ENCODE measurements around the gene MYH7.
"Not testable (repeated sequence)": the region's sequence is repeated elsewhere in the genome, so short reads cannot be mapped to it uniquely, and the experiment has no call there.

MYH7 gene

GRCh38 chr14:23386266-23386657, 49.2 kb downstream of the MYH7 start:
- not testable (repeated sequence) for DNase-seq (ENCODE audit: low read depth in 3 of 3)

GRCh38 chr14:23385642-23386265, 49.7 kb downstream of the MYH7 start:
- DNase-seq (ENCODE audit: low read depth in 3 of 3) = no peak

- no peak for DNase-seq (ENCODE audit: low read depth in 3 of 3)
Measured at GRCh38 chr14:23385244-23385641, 50.2 kb downstream of the MYH7 start.

GRCh38 chr14:23384364-23385080, 50.9 kb downstream of the MYH7 start:
- no peak for DNase-seq (ENCODE audit: low read depth in 3 of 3)

DNA sequence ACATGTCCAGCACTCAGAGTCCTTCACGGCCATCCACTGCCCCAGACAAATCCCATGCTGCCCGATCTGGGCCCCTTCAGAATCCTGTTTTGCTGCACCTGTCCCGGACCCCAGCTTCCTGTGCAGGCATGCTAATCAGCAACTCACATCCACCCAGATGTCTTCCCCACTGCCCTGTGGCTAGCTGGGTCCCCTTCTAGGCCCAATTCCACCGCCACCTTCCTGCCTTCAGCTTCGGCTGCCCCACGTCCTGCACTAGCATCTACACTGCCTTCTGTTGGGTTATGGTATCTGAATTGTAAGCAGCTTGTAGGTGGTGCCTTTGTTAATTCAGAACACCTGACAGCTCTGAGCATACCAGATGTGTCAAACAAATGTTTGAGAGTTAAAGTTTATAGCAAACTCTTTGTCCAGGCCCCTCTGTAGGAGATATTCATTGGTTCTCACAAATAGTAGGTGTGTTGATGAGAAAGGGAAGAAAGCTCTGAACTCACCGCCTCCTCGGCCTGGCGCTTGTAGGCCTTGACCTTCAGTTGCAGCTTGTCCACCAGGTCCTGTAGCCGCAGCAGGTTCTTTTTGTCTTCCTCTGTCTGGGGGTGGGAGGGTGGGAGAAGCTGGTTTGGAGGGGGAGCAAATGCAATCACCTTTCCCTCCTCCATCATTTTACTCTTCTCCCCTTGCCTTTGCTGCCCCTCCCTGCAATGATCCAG, 52.6 kb downstream of the MYH7 start:
- DNase-seq (ENCODE audit: low read depth in 3 of 3) = no peak

GRCh38 chr14:23382276-23382675, 53.2 kb downstream of the MYH7 start:
- no peak for DNase-seq (ENCODE audit: low read depth in 3 of 3)

DNA sequence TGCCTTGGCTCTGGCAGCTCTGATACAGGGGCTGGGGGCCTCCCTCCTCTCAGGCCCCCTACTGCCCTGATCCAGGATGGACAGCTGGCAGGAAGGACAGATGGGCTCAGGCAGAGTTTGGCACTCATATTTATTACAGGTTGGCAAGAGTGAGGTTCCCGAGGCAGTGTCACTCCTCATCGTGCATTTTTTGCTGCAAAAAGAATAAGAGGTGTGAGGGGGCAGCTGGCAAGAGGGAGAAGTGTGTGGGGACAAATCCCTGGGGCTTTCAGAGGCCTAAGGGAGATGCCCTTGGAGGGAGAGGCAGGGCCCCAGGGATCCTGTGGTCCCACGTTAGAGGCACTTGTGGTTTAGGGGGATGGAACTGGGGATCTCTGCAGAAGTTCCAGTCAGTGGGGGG, 53.6 kb downstream of the MYH7 start:
- no peak for DNase-seq (ENCODE audit: low read depth in 3 of 3)

DNA sequence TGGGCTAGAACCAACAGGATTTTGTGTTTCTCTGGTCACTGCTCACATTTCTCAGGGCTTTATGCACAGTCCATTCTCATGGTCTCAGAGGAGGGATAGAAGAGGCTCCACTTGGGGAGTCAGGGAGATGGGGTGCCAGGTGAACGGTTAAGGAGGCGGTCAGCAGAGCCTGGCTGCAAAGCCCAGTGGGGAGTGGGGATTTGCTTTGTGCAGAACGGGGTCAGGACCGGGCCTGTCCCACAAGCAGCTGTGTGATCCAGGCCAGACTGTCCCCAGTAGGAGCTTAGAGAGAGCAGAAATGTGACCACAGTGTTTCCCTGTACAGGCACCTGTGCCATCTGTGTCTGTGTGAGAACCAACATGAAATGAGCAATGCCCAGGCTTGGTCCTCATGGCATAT, 54.5 kb downstream of the MYH7 start:
- DNase-seq (ENCODE audit: low read depth in 3 of 3) = no peak

DNA sequence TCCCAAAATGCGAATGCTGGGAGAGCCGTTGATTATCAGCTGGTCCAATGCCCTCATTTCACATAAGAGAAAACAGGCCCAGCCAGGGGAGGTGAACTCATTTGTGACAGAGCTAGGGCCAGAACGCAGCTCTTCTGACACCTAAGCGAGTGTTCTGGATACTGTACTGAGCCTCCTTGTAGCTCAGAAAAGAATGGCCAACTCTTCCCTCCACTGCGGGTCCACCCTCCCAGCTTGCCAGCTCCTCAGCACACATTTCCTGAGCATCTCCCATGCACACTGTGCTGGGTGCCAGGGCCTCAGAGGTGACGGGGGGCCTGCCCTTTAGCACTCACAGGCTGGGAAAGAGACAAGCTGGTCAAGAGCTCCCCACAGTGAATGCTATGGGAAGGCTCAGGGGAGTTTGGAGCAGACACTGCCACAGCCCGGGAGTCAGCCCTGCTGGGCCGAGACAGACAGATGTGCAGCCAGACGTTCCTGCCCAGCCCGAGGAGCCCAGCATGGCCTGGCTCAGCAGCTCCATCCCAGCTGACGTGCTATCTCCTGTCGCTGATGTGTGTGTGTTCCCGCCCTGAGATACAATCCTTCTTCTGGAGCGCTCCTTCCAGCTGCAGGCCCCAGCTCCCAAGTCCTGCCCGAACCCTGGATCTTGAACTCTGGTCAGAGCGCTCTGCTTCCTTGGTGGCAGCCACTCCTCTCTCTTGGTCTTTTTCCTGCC, 55.1 kb downstream of the MYH7 start:
- no peak for DNase-seq (ENCODE audit: low read depth in 3 of 3)

DNA sequence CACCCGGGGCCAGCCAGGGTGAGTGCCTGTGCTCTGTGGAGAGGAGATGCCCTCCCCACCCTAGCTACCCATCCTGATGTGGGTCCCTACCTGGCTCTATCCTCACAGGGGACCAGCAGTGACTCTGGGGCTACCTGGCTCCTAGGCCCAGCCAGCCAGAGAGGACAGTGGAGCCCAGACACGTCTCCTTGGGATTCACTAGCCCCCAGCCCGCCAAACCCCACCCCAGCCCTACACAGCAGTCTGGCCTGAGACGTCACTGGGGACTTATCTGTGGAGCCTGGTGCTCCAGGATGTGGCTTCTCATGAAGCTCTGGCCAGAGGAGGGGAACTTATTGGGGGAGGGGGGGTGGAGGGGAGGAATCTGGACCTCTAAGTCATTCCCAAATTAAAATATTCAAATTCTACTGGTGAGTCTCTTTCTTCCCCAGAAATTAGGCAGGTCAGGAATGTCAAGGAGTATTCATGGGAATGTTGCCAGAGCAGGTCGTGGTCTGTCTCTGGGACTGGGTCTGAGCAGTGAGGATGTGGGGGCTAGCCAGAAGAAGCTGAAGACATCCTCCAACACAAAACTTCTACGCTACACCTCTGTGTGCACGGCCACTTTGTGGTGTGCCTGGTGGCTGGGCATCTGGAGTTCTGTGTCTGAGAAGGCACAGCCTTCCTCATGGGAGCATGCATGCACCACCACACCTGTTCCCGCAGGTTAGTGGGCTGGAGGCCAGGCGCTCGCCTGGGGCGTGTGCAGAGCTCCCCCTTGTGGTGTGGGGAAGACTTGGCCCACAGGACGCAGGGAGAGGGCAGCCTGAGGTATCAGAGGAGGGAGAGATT, 55.9 kb downstream of the MYH7 start:
- peak; percentile 32 to 60 (median 40) for DNase-seq (ENCODE audit: low read depth in 3 of 3)

DNA sequence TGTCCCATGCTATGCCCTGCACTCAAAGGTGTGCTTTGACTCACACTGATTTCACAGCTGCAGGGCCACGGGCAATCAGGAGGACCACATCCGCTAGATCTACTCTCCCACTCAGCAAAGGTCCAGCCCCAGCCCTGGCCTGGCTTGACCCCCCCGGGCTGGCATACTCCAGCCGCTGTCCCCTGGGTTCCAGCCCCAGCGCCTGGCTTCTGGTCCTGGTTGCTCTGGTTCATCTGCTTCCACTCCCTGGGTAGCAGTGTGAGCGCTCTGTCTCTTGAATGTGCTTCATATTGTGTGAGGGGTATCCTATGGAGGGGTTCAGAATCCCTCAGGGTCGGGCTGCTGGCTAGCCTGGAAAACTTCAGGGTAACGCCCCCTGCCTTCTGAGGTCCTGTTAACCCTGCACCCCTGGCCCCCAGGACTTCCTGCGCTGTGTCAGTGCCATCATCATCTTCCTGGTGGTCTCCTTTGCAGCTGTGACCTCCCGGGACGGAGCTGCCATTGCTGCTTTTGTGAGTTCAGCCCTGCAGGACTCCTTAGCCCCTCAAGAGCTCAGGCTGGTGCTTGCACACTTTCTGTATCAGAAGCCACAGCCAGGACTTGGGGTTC, 56.7 kb downstream of the MYH7 start:
- DNase-seq (ENCODE audit: low read depth in 3 of 3) = no peak

GRCh38 chr14:23377573-23378563, 57.6 kb downstream of the MYH7 start:
- no peak for DNase-seq (ENCODE audit: low read depth in 3 of 3)

GRCh38 chr14:23377198-23377550, 58.3 kb downstream of the MYH7 start:
- no peak for DNase-seq (ENCODE audit: low read depth in 3 of 3)

GRCh38 chr14:23376482-23377197, 58.8 kb downstream of the MYH7 start, which contains the start of gene CMTM5:
TSS of gene CMTM5 (plus strand) at chr14:23377046. CDS start at chr14:23377252, 206 bp downstream.
- no peak for DNase-seq (ENCODE audit: low read depth in 3 of 3)

- DNase-seq (ENCODE audit: low read depth in 3 of 3) = no peak
Measured at GRCh38 chr14:23375527-23376251, 59.8 kb downstream of the MYH7 start.

- DNase-seq (ENCODE audit: low read depth in 3 of 3) = no peak
Measured at GRCh38 chr14:23373041-23373440, 62.4 kb downstream of the MYH7 start.

GRCh38 chr14:23372509-23372908, 63.0 kb downstream of the MYH7 start, which contains the start of gene IL25:
TSS of gene IL25 (plus strand) at chr14:23372809.
- no peak for DNase-seq (ENCODE audit: low read depth in 3 of 3)

- no peak for DNase-seq (ENCODE audit: low read depth in 3 of 3)
Measured at GRCh38 chr14:23371865-23372264, 63.6 kb downstream of the MYH7 start.

All from stimulated activated CD4-positive, alpha-beta T cell treated with anti-CD3 and anti-CD28 coated beads, TNF-alpha, amount 100 ng/mL, for 24 hours (primary cell).